K562 (cell line): Measurements from ENCODE around the gene OLFML2A. TPM values are rescaled to one million over a fixed set of nuclear protein-coding genes. Genes with fewer than 3 reads are reported as not detected.

ENCODE experiments used
- ARHGAP35 ChIP-seq: fragments of 450-650 bp; IDR thresholded peaks from 2 replicates; pipeline ENCODE4 v1.6.1; 2018; ENCODE audit not compliant: partially characterized antibody
- E2F5 ChIP-seq: sonication (generic); formaldehyde crosslinking; IDR thresholded peaks from 2 replicates; pipeline ENCODE4 v1.8.0; 2022; ENCODE audit warnings: mild to moderate bottlenecking, missing genetic modification reagents
- E2F6 ChIP-seq, 2 experiments: IDR thresholded peaks; 2 replicates each; pipeline ENCODE4 v1.6.1; 2011; ENCODE audit warnings: borderline replicate concordance in 1 of 2, control low read depth in 1 of 2, low read depth in 1 of 2, low read length in 1 of 2, mild to moderate bottlenecking in 1 of 2, mixed read lengths in 1 of 2, moderate library complexity in 1 of 2; ENCODE audit not compliant: insufficient read depth in 1 of 2, insufficient read length in 1 of 2, poor library complexity in 1 of 2, severe bottlenecking in 1 of 2; ENCODE audit errors: extremely low read depth in 1 of 2
- FOXK2 ChIP-seq, 2 experiments: fragments of 450-650 bp; IDR thresholded peaks in 1 of 2; conservative IDR thresholded peaks in 1 of 2; 2 replicates each; pipeline ENCODE4 v1.6.1; 2016; ENCODE audit warnings: low read depth in 2 of 2, mild to moderate bottlenecking in 1 of 2
- HDAC1 ChIP-seq, 2 experiments: fragments of 450-650 bp; IDR thresholded peaks; 2 replicates each; pipeline ENCODE4 v1.6.1; 2016 to 2017; ENCODE audit warnings: inconsistent platforms in 1 of 2, mild to moderate bottlenecking in 1 of 2, moderate library complexity in 1 of 2
- HOMEZ ChIP-seq: fragments of 250-450 bp; sonication (Bioruptor Pico); IDR thresholded peaks from 2 replicates; pipeline ENCODE4 v1.4.0; 2020; ENCODE audit warnings: mild to moderate bottlenecking, moderate library complexity
- JUND ChIP-seq, 2 experiments: IDR thresholded peaks; 2 replicates in 1 of 2; 3 replicates in 1 of 2; pipeline ENCODE4 v1.6.1; 2011; ENCODE audit warnings: borderline replicate concordance in 2 of 2, low read depth in 2 of 2, low read length in 2 of 2, improper control_type of control experiment in 1 of 2, missing biosample characterization in 1 of 2, missing genetic modification characterization in 1 of 2, missing genetic modification reagents in 1 of 2
- POLR2AphosphoS2 ChIP-seq: IDR thresholded peaks from 2 replicates; pipeline ENCODE4 v1.6.1; 2012; ENCODE audit warnings: low read length, improper control_type of control experiment
- SMARCA5 ChIP-seq: fragments of 450-650 bp; IDR thresholded peaks from 2 replicates; pipeline ENCODE4 v1.6.1; 2016
- SMARCE1 ChIP-seq: fragments of 450-650 bp; IDR thresholded peaks from 2 replicates; pipeline ENCODE4 v1.7.1; 2016; ENCODE audit warnings: mild to moderate bottlenecking
- THRB ChIP-seq: fragments of 450-650 bp; formaldehyde crosslinking; conservative IDR thresholded peaks from 2 replicates; pipeline ENCODE4 v1.4.0; 2022; ENCODE audit warnings: mild to moderate bottlenecking, missing genetic modification characterization
- ZKSCAN8 ChIP-seq: fragments of 200-800 bp; sonication (Bioruptor generic); IDR thresholded peaks from 2 replicates; pipeline ENCODE4 v1.6.1; 2016; ENCODE audit warnings: missing genetic modification characterization, missing compliant biosample characterization
- ZNF140 ChIP-seq: fragments of 250-450 bp; sonication (Bioruptor Pico); IDR thresholded peaks from 2 replicates; pipeline ENCODE4 v1.8.0; 2021; ENCODE audit warnings: moderate library complexity, mild to moderate bottlenecking, inconsistent platforms
- ZNF263 ChIP-seq: sonication (generic); formaldehyde crosslinking; IDR thresholded peaks from 2 replicates; pipeline ENCODE4 v1.8.0; 2022; ENCODE audit warnings: mild to moderate bottlenecking, missing genetic modification reagents, borderline replicate concordance
- ZNF445 ChIP-seq: fragments of 250-450 bp; sonication (Bioruptor Pico); IDR thresholded peaks from 2 replicates; pipeline ENCODE4 v1.4.0; 2020; ENCODE audit warnings: low read depth, mild to moderate bottlenecking, moderate library complexity
- ZNF740 ChIP-seq, 3 experiments: fragments of 200-800 bp in 1 of 3; sonication (Bioruptor generic) in 1 of 3; sonication (generic) in 1 of 3; formaldehyde crosslinking in 1 of 3; IDR thresholded peaks; 2 replicates each; pipeline versions ENCODE4 v1.6.1 to v1.8.0; 2016 to 2022; ENCODE audit warnings: mild to moderate bottlenecking in 2 of 3, missing compliant biosample characterization in 2 of 3, missing genetic modification characterization in 2 of 3, missing genetic modification reagents in 1 of 3
- polyA plus RNA-seq, 8 experiments: library from polyadenylated mRNA; depleted of rRNA in 4 of 8; stranded (reverse) in 5 of 8; unstranded in 3 of 8; fragments of >200 nt; fragmentation: Nextera tagmentation in 2 of 8; fragmentation: Illumina TruSeq in 1 of 8; extraction: Ambion mirVana in 2 of 8; extraction: Trizol in 1 of 8; gene quantifications; 2 replicates each; pipeline versions ENCODE4 v1.2.1 to v1.2.3, GENCODE V29; 2011 to 2014; ENCODE audit warnings: inconsistent platforms in 1 of 8, missing spikeins in 1 of 8
- total RNA-seq, 7 experiments: library from RNA; depleted of rRNA in 6 of 7; stranded (reverse); fragments of >200 nt in 6 of 7; fragmentation: Illumina TruSeq in 2 of 7; extraction: Trizol in 2 of 7; gene quantifications; 2 replicates each; pipeline versions ENCODE4 v1.2.1 to v1.2.3, GENCODE V29; 2011 to 2021; ENCODE audit warnings: low replicate concordance in 1 of 7

Gene OLFML2A
- total and polyA plus RNA-seq, 9 of the 15 experiments (the other 6 are each of a cell fraction or from before 2014, with no cell fraction given), result 0.16 TPM; not detected in 8

- TF ChIP-seq JUND (IDR thresholded peaks at IDR 0.05; ENCODE audit: borderline replicate concordance, low read depth, low read length) (peak; percentile 97), JUND (tag; IDR thresholded peaks at IDR 0.05; ENCODE audit: borderline replicate concordance, low read depth, low read length) (peak; percentile 65; the same call in 1 of the 3 replicates), HDAC1 (IDR thresholded peaks at IDR 0.05) (peak in 1 of 2 experiments; percentile 89; a peak in 2 of 4 replicates), E2F5 (CRISPR knock-in tag) (no peak), ZNF263 (CRISPR knock-in tag) (0 out of 2 replicates have a peak, but pooled peaks have one; percentile 10), FOXK2 (conservative IDR thresholded peaks at IDR 0.05 in 1 of 2, IDR thresholded peaks at IDR 0.05 in 1 of 2; ENCODE audit: low read depth in 2 of 2) (peak; percentile 72 to 100; a peak in 3 of 4 replicates), HOMEZ (CRISPR knock-in tag) (0 out of 2 replicates have a peak, but pooled peaks have one; percentile 4), ZNF445 (no peak), ZNF740 (CRISPR knock-in tag; IDR thresholded peaks at IDR 0.05) (no peak; the same call in 1 of the 2 replicates), ZNF740 (tag; IDR thresholded peaks at IDR 0.05) (peak in 1 of 2 experiments; percentile 56; a peak in 1 of 4 replicates), E2F6 (IDR thresholded peaks at IDR 0.05; ENCODE audit: borderline replicate concordance in 1 of 2, extremely low read depth in 1 of 2, insufficient read depth in 1 of 2, insufficient read length in 1 of 2, low read depth in 1 of 2, low read length in 1 of 2, poor library complexity in 1 of 2, severe bottlenecking in 1 of 2) (peak; percentile 23 to 52), THRB (CRISPR knock-in tag) (no peak; the same call in 1 of the 2 replicates), ZKSCAN8 (no peak), ARHGAP35 (no peak), POLR2AphosphoS2 (no peak), SMARCE1 (no peak), ZNF140 (CRISPR knock-in tag) (no peak), SMARCA5 (no peak)
Observed at GRCh38 chr9:124771021-124771866, 5.7 kb upstream of the OLFML2A start, which contains the start of gene NR6A1 (continued).
